IPS-18a (cell line): ENCODE results near the gene GOLT1A.

ENCODE experiments used
- H3K27ac ChIP-seq: one replicate; pipeline ENCODE4 v1.5.1; 2013; ENCODE audit warnings: low read length
- H3K27me3 ChIP-seq: one replicate; pipeline ENCODE4 v1.6.1; 2013; ENCODE audit warnings: mild to moderate bottlenecking, low read length; ENCODE audit not compliant: control insufficient read depth, insufficient read depth
- H3K36me3 ChIP-seq: one replicate; pipeline ENCODE4 v1.6.1; 2013; ENCODE audit warnings: low read depth, low read length; ENCODE audit not compliant: control insufficient read depth
- H3K4me1 ChIP-seq: one replicate; pipeline ENCODE4 v1.6.1; 2013; ENCODE audit warnings: low read depth, low read length; ENCODE audit not compliant: control insufficient read depth
- H3K4me3 ChIP-seq: one replicate; pipeline ENCODE4 v1.5.1; 2013; ENCODE audit warnings: low read length
- H3K9ac ChIP-seq: one replicate; pipeline ENCODE4 v1.6.1; 2013; ENCODE audit warnings: mild to moderate bottlenecking, low read length, moderate library complexity
- H3K9me3 ChIP-seq: one replicate; pipeline ENCODE4 v1.6.1; 2013; ENCODE audit warnings: low read depth, low read length; ENCODE audit not compliant: control insufficient read depth

Gene GOLT1A

DNA sequence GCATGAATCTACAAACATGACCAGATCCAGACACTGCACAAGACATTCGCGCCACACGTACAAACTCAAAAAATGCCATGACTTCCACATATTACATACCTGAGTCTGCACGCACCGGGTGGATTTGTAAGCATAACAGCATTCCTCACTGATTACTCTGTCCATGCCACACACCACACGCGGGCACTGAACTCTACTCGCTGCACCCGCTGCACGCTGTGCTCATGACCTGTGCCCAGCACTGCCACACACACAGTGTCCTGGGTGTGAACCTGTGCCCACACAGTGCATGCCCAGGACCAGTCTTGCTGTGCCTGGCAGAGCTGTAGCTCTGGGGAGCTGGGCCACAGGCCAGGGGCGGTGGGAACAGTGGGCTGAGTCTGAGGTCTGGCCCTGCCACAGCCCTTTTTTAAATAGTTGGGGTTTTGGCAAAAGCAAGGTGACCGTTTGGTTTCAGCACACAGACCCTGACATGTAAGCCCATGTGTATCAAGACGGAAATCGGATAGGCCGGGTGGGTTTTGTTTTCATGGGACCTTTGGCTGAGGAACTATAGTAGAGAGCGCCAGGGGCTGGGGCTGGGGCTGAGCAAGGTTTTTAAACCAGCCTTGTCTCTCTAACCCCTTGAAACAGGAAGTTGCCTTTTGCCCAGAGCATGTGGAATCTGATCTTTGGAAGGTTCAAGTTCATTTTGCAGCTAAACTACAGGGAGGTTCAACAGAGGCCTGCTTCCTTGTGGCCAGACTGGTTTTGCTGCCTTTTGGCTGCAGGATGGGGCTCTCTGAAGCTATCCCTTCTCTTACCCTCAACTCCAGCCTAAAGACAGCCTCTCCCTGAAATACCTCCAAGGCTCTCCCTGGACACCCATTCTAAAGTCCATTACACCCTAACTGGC, 12.3 kb upstream of the GOLT1A start:
- Histone ChIP-seq H3K9me3 (no peaks in the 10 kb centered on the region), H3K27ac (no peak overlapping the region), H3K27me3 (no peaks in the 10 kb centered on the region), H3K36me3 (no peaks in the 10 kb centered on the region), H3K4me1 (no peaks in the 10 kb centered on the region), H3K9ac (no peak overlapping the region), H3K4me3 (no peak overlapping the region)

DNA sequence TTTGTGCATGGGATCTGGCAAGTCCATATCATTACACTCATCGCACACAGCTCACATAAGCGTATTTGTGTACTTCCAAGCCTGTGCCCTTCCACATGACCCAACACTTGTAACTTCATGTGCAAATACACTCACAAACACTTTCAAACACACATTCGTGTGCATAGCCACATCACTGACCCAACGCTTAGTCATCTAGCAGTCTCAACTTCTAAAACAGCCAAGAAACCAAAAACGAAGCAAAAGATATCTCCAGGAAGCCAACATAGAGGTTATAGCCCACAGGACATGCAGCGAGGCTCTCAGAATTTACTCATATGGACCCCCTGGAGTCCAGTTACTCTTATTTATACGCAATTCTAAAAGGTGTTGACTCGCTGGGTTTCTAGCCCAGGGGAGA, 10.9 kb upstream of the GOLT1A start:
- Histone ChIP-seq H3K4me1 (no peaks in the 10 kb centered on the region), H3K36me3 (no peaks in the 10 kb centered on the region), H3K9ac (no peak overlapping the region), H3K4me3 (no peak overlapping the region), H3K27ac (no peak overlapping the region), H3K27me3 (no peaks in the 10 kb centered on the region), H3K9me3 (no peaks in the 10 kb centered on the region)

DNA sequence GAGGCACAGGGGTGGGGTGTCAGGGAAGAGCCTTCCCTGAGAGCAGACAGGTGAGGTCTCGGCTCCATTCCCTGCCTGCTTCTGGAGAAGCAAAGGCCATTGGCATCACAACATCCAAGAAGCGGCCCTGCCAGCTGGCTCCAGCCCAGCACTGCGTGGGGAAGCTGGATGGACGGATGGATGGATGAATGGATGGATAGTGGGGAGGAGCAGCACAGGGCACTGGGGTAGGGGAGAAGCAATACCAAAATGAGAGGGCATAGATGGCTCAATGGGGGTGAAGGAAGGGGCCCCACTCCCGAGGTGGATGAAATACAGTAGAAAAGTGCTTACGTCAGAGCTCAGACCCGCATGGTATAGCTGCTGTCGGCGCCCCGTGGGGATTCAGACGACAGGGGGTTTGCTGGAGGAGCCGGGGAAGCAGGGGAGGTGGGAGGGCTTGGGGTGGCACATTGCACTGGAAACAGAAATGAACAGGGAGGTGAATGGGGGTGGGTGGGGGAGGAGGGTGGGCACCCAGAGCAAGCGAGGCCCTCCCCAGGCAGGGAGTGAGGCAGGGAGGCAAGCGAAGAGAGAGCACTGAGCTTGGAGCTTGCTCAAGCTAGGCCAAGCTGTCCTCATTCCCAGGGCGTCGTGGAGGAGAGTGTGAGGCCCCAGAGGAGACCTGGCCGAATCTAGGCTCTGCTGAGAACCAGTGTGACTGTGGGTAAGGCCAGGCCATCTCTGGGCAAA, 9.5 kb upstream of the GOLT1A start:
- H3K9me3 ChIP-seq = no peaks in the 10 kb centered on the region
- H3K27ac ChIP-seq = no peak overlapping the region
- no peaks in the 10 kb centered on the region for H3K4me1 ChIP-seq
- H3K9ac ChIP-seq = no peak overlapping the region
- H3K27me3 ChIP-seq = no peaks in the 10 kb centered on the region
- no peaks in the 10 kb centered on the region for H3K36me3 ChIP-seq
- H3K4me3 ChIP-seq = no peak overlapping the region

DNA sequence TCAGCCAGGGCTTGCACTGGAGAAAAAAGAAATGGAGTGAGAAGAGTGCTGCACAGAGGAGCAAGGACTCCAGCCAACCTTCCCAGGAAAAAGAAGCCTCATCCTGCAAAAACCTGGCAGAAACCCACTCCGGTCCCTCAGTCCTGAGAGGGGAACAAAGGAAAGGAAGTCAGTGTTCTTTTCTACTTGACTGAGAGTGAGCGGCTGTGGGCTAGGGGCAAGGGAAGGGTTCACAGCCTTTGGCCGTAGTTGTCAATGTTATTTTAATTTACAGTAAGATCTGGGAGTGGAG, 8.9 kb upstream of the GOLT1A start:
- Histone ChIP-seq H3K4me3 (no peak overlapping the region), H3K27me3 (no peaks in the 10 kb centered on the region), H3K9ac (no peak overlapping the region), H3K27ac (no peak overlapping the region), H3K36me3 (no peaks in the 10 kb centered on the region), H3K4me1 (no peaks in the 10 kb centered on the region), H3K9me3 (no peaks in the 10 kb centered on the region)

DNA sequence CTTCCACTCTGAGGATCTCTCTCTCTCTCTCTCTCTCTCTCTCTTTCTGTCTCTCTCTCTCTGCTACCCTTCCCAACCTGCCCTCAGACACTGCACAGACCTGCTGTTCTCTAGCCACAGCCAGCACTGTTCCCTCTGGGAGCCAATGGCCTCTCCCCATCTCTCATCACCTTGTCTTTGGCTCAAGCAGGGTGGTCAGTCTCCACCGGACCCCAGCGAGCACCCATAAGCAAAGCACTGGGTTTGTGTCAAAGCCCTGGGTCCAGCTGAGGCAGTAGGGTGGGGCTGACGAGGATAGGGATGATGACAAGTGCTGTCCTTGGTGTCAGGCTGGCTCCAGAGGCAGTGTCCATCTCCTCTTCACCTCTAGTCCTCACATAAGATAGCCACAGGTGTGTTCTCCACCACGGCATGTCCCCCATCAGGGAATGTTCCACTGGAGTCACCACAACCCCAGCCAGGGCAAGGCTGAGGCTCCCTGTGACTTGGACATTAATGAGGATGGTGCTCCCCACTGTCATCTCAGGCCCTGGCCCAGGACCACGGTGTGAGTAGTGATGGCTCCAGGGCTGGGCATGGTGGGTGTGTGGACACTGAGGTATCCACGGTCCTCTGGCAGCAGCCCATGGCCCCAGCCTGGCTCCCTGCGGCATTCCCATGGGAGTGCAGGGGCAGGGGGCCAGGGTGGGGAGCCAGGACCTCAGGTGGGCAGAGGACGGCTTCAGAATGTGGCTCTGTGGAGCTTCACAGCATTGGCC, 8.4 kb upstream of the GOLT1A start:
- Histone ChIP-seq H3K9ac (no peak overlapping the region), H3K27ac (no peak overlapping the region), H3K27me3 (no peaks in the 10 kb centered on the region), H3K36me3 (no peaks in the 10 kb centered on the region), H3K9me3 (no peaks in the 10 kb centered on the region), H3K4me3 (no peak overlapping the region), H3K4me1 (no peaks in the 10 kb centered on the region)

DNA sequence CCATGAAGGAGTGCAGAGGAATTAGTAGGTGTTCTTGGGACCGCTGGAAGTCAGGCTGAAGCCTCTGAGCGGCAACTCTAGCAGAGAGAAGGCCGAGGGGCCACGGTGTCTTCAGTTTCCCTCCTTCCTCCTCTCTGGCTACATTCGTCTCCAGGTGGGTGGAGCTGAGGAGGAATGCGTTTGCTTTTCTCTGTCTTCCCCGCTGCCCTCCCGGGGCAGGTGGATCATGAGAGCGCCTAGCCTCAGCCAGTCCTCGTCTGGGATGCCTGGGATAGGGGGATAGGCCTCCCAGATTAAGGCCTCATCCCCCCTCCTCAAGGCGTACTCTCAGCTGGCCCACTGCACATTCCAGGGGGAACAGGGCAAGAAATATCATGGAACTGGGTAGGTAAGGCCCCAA, 7.5 kb upstream of the GOLT1A start:
- no peaks in the 10 kb centered on the region for H3K4me1 ChIP-seq
- no peak overlapping the region for H3K4me3 ChIP-seq

DNA sequence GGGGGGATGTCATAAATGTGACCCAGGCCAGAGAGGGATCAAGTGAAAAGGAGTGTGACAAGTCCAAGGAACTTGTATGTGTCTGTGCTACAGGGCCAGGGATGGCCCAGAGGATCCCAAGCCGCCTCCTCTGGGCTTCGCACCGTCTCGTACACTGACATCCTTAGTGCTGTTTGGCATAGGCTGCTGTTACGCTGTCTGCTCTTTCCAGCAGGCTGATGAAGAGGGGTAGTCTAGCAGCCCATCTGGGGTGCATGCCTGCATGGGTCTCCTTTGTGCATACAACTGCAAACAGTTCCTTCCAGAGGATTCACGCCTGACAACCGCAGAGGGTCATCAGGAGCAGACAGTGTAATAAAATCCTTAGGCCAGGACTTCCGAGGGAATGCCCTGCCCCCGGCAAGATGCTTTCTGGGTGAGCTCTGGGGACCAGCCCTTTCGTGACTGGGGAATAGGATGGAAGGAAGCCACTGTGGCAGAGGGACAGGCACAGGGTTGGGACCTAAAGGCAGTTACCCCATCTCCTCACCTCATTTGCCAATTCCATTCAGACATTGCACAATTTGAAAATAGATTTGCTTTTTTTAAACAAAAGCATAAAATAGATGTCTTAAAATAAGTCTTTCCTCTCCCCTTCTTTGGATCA, 6.3 kb upstream of the GOLT1A start:
- Histone ChIP-seq H3K9me3 (no peaks in the 10 kb centered on the region), H3K9ac (no peak overlapping the region)

More for the DNA sequence above, 7.5 kb upstream of the GOLT1A start:
- no peak overlapping the region for H3K27ac ChIP-seq
- H3K9me3 ChIP-seq = no peaks in the 10 kb centered on the region
- H3K36me3 ChIP-seq = no peaks in the 10 kb centered on the region
- H3K9ac ChIP-seq = no peak overlapping the region
- H3K27me3 ChIP-seq = no peaks in the 10 kb centered on the region

DNA sequence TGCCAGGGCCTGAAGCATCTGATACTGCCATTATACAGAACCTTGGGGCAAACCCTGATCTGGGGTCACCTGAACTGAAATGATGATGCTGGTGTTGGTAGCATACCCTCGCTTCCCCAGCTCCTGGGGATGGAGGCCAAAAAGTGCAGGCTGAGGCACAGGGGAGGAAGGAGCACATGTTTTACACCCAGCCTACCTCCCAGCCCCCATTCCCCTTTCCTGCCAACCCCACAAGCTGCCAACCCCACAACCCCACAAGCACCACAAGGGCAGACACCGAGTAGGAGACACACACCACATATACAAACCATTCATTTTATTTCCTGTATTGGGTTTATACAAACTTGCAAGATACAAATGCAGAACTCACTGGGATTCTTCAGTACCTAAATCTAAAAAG, 4.8 kb upstream of the GOLT1A start:
- no peaks in the 10 kb centered on the region for H3K36me3 ChIP-seq
- H3K4me1 ChIP-seq = peaks cover 3% of the 10 kb centered on the region
- no peak overlapping the region for H3K4me3 ChIP-seq
- no peaks in the 10 kb centered on the region for H3K9me3 ChIP-seq
- no peak overlapping the region for H3K27ac ChIP-seq
- H3K9ac ChIP-seq = no peak overlapping the region
- no peaks in the 10 kb centered on the region for H3K27me3 ChIP-seq

More for the DNA sequence above, 6.3 kb upstream of the GOLT1A start:
- no peaks in the 10 kb centered on the region for H3K27me3 ChIP-seq
- no peaks in the 10 kb centered on the region for H3K36me3 ChIP-seq
- no peaks in the 10 kb centered on the region for H3K4me1 ChIP-seq
- no peak overlapping the region for H3K4me3 ChIP-seq
- H3K27ac ChIP-seq = no peak overlapping the region

DNA sequence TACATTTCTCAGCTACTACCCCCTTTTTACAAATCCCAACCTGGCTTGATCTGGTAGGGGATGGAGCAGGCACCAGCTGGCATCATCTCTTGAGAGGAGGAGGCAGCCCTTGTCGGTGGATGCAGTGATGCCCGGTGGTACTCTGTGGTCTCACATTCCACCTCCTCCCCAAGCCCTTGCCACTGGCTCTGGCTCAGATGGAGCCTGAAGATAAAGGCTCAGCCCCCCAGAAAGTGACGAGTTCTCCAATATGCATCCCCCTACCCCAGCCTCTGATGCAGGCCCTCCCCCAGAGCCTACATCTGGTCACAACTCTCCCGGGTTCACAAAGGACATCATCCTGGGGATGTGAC, 3.8 kb upstream of the GOLT1A start:
- Histone ChIP-seq H3K27me3 (no peaks in the 10 kb centered on the region), H3K9me3 (no peaks in the 10 kb centered on the region), H3K9ac (no peak overlapping the region), H3K36me3 (no peaks in the 10 kb centered on the region), H3K4me3 (no peak overlapping the region), H3K27ac (no peak overlapping the region), H3K4me1 (peaks cover 3% of the 10 kb centered on the region)

DNA sequence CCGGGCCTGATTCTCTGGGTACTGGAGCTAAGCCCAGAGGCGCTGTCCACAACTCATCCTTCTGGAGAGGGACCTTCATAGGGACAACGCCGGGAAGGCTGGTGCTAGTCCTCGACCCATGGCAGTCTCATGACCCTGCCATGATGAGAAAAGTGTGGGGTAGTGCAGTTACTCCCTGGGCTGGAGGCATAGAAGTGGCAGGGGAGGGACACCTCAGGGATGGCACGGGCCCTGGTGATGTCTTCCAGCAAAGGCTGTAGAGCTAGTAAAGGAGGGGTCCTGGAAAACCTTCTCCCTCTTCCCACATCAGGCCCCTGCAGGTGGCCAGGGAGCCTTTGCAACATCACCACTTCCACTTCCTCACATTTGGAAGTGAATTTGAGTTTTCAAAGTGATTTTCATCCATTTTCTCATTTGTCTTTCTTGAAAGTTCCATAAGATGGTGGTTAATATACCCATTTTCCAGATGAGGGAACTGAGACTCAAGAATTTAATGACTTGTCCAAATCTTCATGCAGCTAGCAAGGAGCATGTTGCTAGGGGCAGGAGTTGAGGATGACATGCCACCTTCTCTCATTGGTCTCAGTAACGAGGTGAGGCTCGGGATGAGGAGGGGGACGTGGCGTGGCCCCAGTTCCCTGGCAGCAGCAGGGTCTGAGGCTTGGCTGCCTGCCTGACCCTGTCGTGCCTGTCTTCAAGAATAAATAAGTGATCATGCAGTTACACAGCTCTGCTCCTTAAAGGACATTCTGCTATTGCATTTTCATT, 3.3 kb upstream of the GOLT1A start:
- no peak overlapping the region for H3K27ac ChIP-seq
- H3K4me1 ChIP-seq = peaks cover 3% of the 10 kb centered on the region
- no peaks in the 10 kb centered on the region for H3K9me3 ChIP-seq
- H3K27me3 ChIP-seq = no peaks in the 10 kb centered on the region
- no peaks in the 10 kb centered on the region for H3K36me3 ChIP-seq
- H3K4me3 ChIP-seq = no peak overlapping the region
- H3K9ac ChIP-seq = no peak overlapping the region

DNA sequence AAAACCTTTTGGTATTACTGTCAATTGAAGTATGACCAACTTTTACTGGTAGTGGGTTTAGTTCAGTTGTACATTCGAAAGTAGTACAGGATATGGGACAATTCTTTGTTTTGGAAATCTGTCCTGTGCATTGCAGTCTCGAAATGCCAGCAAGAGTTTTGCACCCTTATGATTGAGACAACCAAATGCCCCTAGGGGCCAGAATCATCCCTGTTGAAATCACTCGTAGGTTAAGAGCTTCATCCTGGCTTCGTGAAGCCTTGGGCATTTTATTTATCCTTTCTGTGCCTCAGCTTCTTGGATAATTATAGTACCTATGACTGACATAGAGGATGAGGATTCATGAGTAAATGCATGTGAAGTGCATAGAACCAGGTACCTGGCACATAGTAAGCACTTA, 2.4 kb upstream of the GOLT1A start:
- H3K9me3 ChIP-seq = no peaks in the 10 kb centered on the region
- H3K4me1 ChIP-seq = peaks cover 3% of the 10 kb centered on the region

More for the DNA sequence above, 2.4 kb upstream of the GOLT1A start:
- H3K27me3 ChIP-seq = no peaks in the 10 kb centered on the region
- no peak overlapping the region for H3K9ac ChIP-seq
- H3K36me3 ChIP-seq = no peaks in the 10 kb centered on the region
- H3K4me3 ChIP-seq = no peak overlapping the region
- no peak overlapping the region for H3K27ac ChIP-seq
